ENCODE measurements around the gene ASPA.

DNA sequence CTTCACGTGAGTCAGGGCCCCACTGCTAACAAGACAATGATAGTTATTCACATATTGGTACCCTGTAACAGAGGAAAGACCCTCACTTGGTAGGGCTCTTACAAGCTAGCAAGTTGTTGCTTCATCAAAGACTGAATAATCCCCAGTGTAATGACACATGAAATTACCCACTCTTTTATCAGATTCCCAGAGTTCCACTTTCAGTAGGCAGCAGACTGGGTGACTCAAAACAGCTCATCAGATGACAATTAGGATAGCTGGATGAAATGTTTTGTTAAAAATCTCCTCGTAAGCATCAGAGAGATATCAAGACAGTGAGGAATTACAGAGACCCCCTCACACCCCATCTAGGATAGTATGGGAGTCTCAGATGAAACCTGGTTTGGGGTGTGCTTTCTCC, 35.3 kb upstream of the ASPA start:
- TF ChIP-seq CTCF (IDR thresholded peaks at IDR 0.05; ENCODE audit: poor library complexity) (no peak), EZH2phosphoT487 (IDR thresholded peaks at IDR 0.05; ENCODE audit: low read depth, severe bottlenecking, unreplicated experiment) (no peak), EZH2 (IDR thresholded peaks at IDR 0.05; ENCODE audit: borderline replicate concordance) (no peak)
